Tibial artery (tissue), 4 donors: Measurements from ENCODE around the gene RAD18.

Experiments used
- DNase-seq, 2 donors: peaks; one replicate each; pipeline ENCODE4 v3.0.0-alpha.2; 2019
- H3K27ac ChIP-seq, 2 donors: fragments of 200-600 bp; sonication (generic) in 1 of 2; 1 replicate in 1 of 2; 2 replicates in 1 of 2; pipeline ENCODE4 v1.5.1; 2018 to 2019; ENCODE audit warnings: mild to moderate bottlenecking in 1 of 2
- H3K27me3 ChIP-seq, 2 donors: fragments of 200-600 bp; sonication (generic) in 1 of 2; one replicate each; pipeline versions ENCODE4 v1.5.1 to v1.6.0; 2016 to 2019
- H3K36me3 ChIP-seq, 3 donors: fragments of 200-600 bp; sonication (generic) in 2 of 3; one replicate each; pipeline ENCODE4 v1.5.1; 2016 to 2019; ENCODE audit warnings: mild to moderate bottlenecking in 2 of 3
- H3K4me1 ChIP-seq, 4 donors: fragments of 200-600 bp; sonication (generic) in 2 of 4; 1 replicate in 3 of 4; 2 replicates in 1 of 4; pipeline ENCODE4 v1.5.1; 2016 to 2019
- H3K4me3 ChIP-seq, 2 donors: fragments of 200-600 bp; sonication (generic) in 1 of 2; 1 replicate in 1 of 2; 2 replicates in 1 of 2; pipeline ENCODE4 v1.5.1; 2018 to 2019; ENCODE audit warnings: mild to moderate bottlenecking in 2 of 2
- H3K9me3 ChIP-seq, 3 donors: fragments of 200-600 bp; sonication (generic) in 1 of 3; one replicate each; pipeline ENCODE4 v1.5.1; 2016 to 2019
- intact Hi-C: fragments of 100-400 bp; cut with DNase I; formaldehyde crosslinking; loops from one replicate; pipeline ENCODE4 v1.15.0; 2023; ENCODE audit warnings: low total_unique reads
- TF ChIP-seq, protein P1 (sequence below), 2 experiments: fragments of 200-600 bp in 1 of 2; fragments of 450-650 bp in 1 of 2; IDR thresholded peaks; one replicate each; pipeline ENCODE4 v1.5.1; 2017 to 2019; ENCODE audit warnings: antibody characterized with exemption in 2 of 2, mild to moderate bottlenecking in 1 of 2, moderate library complexity in 1 of 2

Gene RAD18, protein sequence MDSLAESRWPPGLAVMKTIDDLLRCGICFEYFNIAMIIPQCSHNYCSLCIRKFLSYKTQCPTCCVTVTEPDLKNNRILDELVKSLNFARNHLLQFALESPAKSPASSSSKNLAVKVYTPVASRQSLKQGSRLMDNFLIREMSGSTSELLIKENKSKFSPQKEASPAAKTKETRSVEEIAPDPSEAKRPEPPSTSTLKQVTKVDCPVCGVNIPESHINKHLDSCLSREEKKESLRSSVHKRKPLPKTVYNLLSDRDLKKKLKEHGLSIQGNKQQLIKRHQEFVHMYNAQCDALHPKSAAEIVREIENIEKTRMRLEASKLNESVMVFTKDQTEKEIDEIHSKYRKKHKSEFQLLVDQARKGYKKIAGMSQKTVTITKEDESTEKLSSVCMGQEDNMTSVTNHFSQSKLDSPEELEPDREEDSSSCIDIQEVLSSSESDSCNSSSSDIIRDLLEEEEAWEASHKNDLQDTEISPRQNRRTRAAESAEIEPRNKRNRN

GRCh38 chr3:8963137-8963853 is at the start of gene RAD18:
Gene RAD18 (minus strand): TSS chr3:8963472. CDS start chr3:8963385, 87 bp downstream.
- Histone ChIP-seq H3K9me3 (no peaks in the 10 kb centered on the region), H3K36me3 (peaks cover 0 to 3% (median 0%) of the 10 kb centered on the region in 3 donors), H3K27me3 (peaks cover 0 to 3% of the 10 kb centered on the region in 2 donors), H3K4me1 (peaks cover 0 to 12% (median 10%) of the 10 kb centered on the region in 4 donors), H3K27ac (peak within 1 kb of the TSS; percentile 67 to 79), H3K4me3 (peak within 1 kb of the TSS; percentile 61 to 95)
- peak; percentile 87 to 93 for DNase-seq
- intact Hi-C loops, result no loop called here
- TF ChIP-seq, protein P1, sequence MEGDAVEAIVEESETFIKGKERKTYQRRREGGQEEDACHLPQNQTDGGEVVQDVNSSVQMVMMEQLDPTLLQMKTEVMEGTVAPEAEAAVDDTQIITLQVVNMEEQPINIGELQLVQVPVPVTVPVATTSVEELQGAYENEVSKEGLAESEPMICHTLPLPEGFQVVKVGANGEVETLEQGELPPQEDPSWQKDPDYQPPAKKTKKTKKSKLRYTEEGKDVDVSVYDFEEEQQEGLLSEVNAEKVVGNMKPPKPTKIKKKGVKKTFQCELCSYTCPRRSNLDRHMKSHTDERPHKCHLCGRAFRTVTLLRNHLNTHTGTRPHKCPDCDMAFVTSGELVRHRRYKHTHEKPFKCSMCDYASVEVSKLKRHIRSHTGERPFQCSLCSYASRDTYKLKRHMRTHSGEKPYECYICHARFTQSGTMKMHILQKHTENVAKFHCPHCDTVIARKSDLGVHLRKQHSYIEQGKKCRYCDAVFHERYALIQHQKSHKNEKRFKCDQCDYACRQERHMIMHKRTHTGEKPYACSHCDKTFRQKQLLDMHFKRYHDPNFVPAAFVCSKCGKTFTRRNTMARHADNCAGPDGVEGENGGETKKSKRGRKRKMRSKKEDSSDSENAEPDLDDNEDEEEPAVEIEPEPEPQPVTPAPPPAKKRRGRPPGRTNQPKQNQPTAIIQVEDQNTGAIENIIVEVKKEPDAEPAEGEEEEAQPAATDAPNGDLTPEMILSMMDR (IDR thresholded peaks at IDR 0.05), result no peak

GRCh38 chr3:9012521-9012920 is 49.2 kb upstream of the RAD18 start:
- H3K36me3 ChIP-seq, result peaks cover 0 to 15% (median 4%) of the 10 kb centered on the region in 3 donors
- H3K27me3 ChIP-seq, result no peaks in the 10 kb centered on the region
- H3K4me1 ChIP-seq, result no peaks in the 10 kb centered on the region

GRCh38 chr3:9009976-9010545 is 46.8 kb upstream of the RAD18 start:
- intact Hi-C loops, result no loop called here
- H3K4me1 ChIP-seq, result no peaks in the 10 kb centered on the region
- TF ChIP-seq, protein P1 (IDR thresholded peaks at IDR 0.05), result no peak
- no peaks in the 10 kb centered on the region for H3K27me3 ChIP-seq
- no peaks in the 10 kb centered on the region for H3K9me3 ChIP-seq
- DNase-seq, result no peak
- no peak overlapping the region for H3K27ac ChIP-seq
- no peak overlapping the region for H3K4me3 ChIP-seq
- peaks cover 0 to 15% (median 4%) of the 10 kb centered on the region in 3 donors for H3K36me3 ChIP-seq

More at GRCh38 chr3:9012521-9012920, 49.2 kb upstream of the RAD18 start:
- intact Hi-C loops, result no loop called here
- no peak overlapping the region for H3K27ac ChIP-seq
- H3K9me3 ChIP-seq, result no peaks in the 10 kb centered on the region
- DNase-seq, result no peak
- H3K4me3 ChIP-seq, result no peak overlapping the region
- TF ChIP-seq, protein P1 (IDR thresholded peaks at IDR 0.05), result no peak

GRCh38 chr3:9008550-9009255 is 45.4 kb upstream of the RAD18 start:
- Histone ChIP-seq H3K27ac (no peak overlapping the region), H3K4me3 (no peak overlapping the region), H3K9me3 (no peaks in the 10 kb centered on the region), H3K27me3 (no peaks in the 10 kb centered on the region), H3K36me3 (peaks cover 0 to 15% (median 4%) of the 10 kb centered on the region in 3 donors), H3K4me1 (no peaks in the 10 kb centered on the region)
- DNase-seq, result no peak
- TF ChIP-seq, protein P1 (IDR thresholded peaks at IDR 0.05), result no peak
- intact Hi-C loops, result no loop called here

DNA sequence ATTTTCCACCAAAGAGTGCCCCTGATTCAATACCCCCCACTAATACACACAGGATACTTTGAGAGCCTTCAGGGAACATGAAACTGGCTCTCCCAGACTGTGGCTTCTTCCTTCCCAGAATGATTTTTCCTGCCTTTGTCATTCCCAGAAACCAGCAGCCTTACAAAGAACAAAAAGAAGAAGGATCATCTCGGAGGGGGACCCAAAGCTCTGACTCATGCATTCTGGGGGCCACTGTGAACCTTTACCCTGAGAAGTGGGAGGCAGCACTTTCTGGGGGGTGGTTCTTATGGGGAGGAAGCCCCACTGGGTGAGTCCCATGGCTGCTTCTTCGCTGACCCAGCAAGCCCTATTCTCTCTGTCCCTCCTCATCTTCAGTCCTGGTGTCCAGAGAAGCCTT is 44.7 kb upstream of the RAD18 start:
- DNase-seq, result no peak
- TF ChIP-seq, protein P1 (IDR thresholded peaks at IDR 0.05), result no peak
- intact Hi-C loops, result no loop called here
- Histone ChIP-seq H3K4me3 (no peak overlapping the region), H3K36me3 (peaks cover 0 to 10% (median under 1%) of the 10 kb centered on the region in 3 donors), H3K4me1 (no peaks in the 10 kb centered on the region), H3K9me3 (no peaks in the 10 kb centered on the region), H3K27me3 (no peaks in the 10 kb centered on the region), H3K27ac (no peak overlapping the region)
